Measurements from ENCODE around the gene RBM25. TPM values are rescaled to one million over a fixed set of nuclear protein-coding genes. Genes with fewer than 3 reads are reported as not detected.
"Not testable (repeated sequence)": the region's sequence is repeated elsewhere in the genome, so short reads cannot be mapped to it uniquely, and the experiment has no call there.

The RBM25 gene
- polyA plus RNA-seq: 124 TPM
- long read RNA-seq, donor 1, full-length matches to known transcripts: 7 of 30 reads
- long read RNA-seq, donor 1, partial matches to known transcripts: 23 of 30 reads
- long read RNA-seq, donor 1, other reads (novel, unspliced or antisense): 0 of 30 reads
- long read RNA-seq, donor 2, full-length matches to known transcripts: 8 of 141 reads
- long read RNA-seq, donor 2, partial matches to known transcripts: 133 of 141 reads
- long read RNA-seq, donor 2, other reads (novel, unspliced or antisense): 0 of 141 reads
- long read RNA-seq, donor 3: 0 reads
- long read RNA-seq, donor 4, partial matches to known transcripts: 0 of 1 reads
- long read RNA-seq, donor 4, other reads (novel, unspliced or antisense): 0 of 1 reads
- long read RNA-seq, donor 5, full-length matches to known transcripts: 8 of 16 reads
- long read RNA-seq, donor 5, partial matches to known transcripts: 8 of 16 reads
- long read RNA-seq, donor 5, other reads (novel, unspliced or antisense): 0 of 16 reads
- long read RNA-seq, donor 6, full-length matches to known transcripts: 10 of 51 reads
- long read RNA-seq, donor 6, partial matches to known transcripts: 41 of 51 reads
- long read RNA-seq, donor 6, other reads (novel, unspliced or antisense): 0 of 51 reads
- long read RNA-seq, donor 7, partial matches to known transcripts: 17 of 23 reads
- long read RNA-seq, donor 7, other reads (novel, unspliced or antisense): 0 of 23 reads
- long read RNA-seq, donor 8, transcript RBM25-203 (9 exons, 2,470 nt): major isoform, 12 of 106 reads
- long read RNA-seq, donor 8, partial matches to known transcripts: 90 of 106 reads
- long read RNA-seq, donor 8, other reads (novel, unspliced or antisense): 0 of 106 reads
- long read RNA-seq, donor 9, transcript RBM25-203 (9 exons, 2,470 nt): major isoform, 8 of 63 reads
- long read RNA-seq, donor 9, partial matches to known transcripts: 53 of 63 reads
- long read RNA-seq, donor 9, other reads (novel, unspliced or antisense): 0 of 63 reads
- long read RNA-seq, donor 10, full-length matches to known transcripts: 13 of 70 reads
- long read RNA-seq, donor 10, partial matches to known transcripts: 57 of 70 reads
- long read RNA-seq, donor 10, other reads (novel, unspliced or antisense): 0 of 70 reads
- long read RNA-seq, donor 11, partial matches to known transcripts: 36 of 38 reads
- long read RNA-seq, donor 11, other reads (novel, unspliced or antisense): 0 of 38 reads

- Histone ChIP-seq H3K27me3 (ENCODE audit: control insufficient read depth, insufficient read depth, low read length) (no peaks in the 10 kb centered on the region), H3K27ac (ENCODE audit: low read length) (peak within 1 kb of the TSS; percentile 94), H3K9me3 (ENCODE audit: control insufficient read depth, low read depth, low read length) (peaks cover 2% of the 10 kb centered on the region), H3K4me1 (ENCODE audit: control insufficient read depth, insufficient read depth, low read length) (peaks cover 4% of the 10 kb centered on the region), H3K36me3 (ENCODE audit: control insufficient read depth, insufficient read depth, low read length) (peaks cover 6% of the 10 kb centered on the region), H3K4me3 (ENCODE audit: low read length) (peak within 1 kb of the TSS; percentile 90)
- peak; percentile 98 to 99 for DNase-seq
- WGBS (ENCODE audit: insufficient coverage, low lambda C conversion rate): no CpG with 5 or more reads among the region's 57 CpGs
These were observed at the start of gene RBM25 for GRCh38 chr14:73058224-73058921. RBM25 (plus strand) TSS chr14:73058534; CDS start chr14:73071642, 13,108 bp downstream.

- DNase-seq; H3K9me3 ChIP-seq (ENCODE audit: control insufficient read depth, low read depth, low read length); H3K4me1 ChIP-seq (ENCODE audit: control insufficient read depth, insufficient read depth, low read length); H3K4me3 ChIP-seq (ENCODE audit: low read length); H3K27me3 ChIP-seq (ENCODE audit: control insufficient read depth, insufficient read depth, low read length); H3K27ac ChIP-seq (ENCODE audit: low read length): not testable (repeated sequence)
- H3K36me3 ChIP-seq (ENCODE audit: control insufficient read depth, insufficient read depth, low read length): peaks cover 11% of the 10 kb centered on the region
- 100% methylated on average over 1 of the region's 7 CpGs for WGBS (ENCODE audit: insufficient coverage, low lambda C conversion rate)
These were observed 47.1 kb upstream of the RBM25 start for GRCh38 chr14:73011189-73011588.

GRCh38 chr14:73014105-73014504 is 44.2 kb upstream of the RBM25 start:
- no CpG with 5 or more reads among the region's 2 CpGs for WGBS (ENCODE audit: insufficient coverage, low lambda C conversion rate)
- Histone ChIP-seq H3K36me3 (ENCODE audit: control insufficient read depth, insufficient read depth, low read length) (peaks cover 16% of the 10 kb centered on the region), H3K4me1 (ENCODE audit: control insufficient read depth, insufficient read depth, low read length) (no peaks in the 10 kb centered on the region), H3K27ac (ENCODE audit: low read length) (no peak overlapping the region), H3K4me3 (ENCODE audit: low read length) (no peak overlapping the region), H3K27me3 (ENCODE audit: control insufficient read depth, insufficient read depth, low read length) (no peaks in the 10 kb centered on the region), H3K9me3 (ENCODE audit: control insufficient read depth, low read depth, low read length) (no peaks in the 10 kb centered on the region)
- DNase-seq: no peak

GRCh38 chr14:73015552-73015951 is 42.8 kb upstream of the RBM25 start:
- H3K27me3 ChIP-seq (ENCODE audit: control insufficient read depth, insufficient read depth, low read length); DNase-seq; H3K27ac ChIP-seq (ENCODE audit: low read length); H3K9me3 ChIP-seq (ENCODE audit: control insufficient read depth, low read depth, low read length); H3K4me1 ChIP-seq (ENCODE audit: control insufficient read depth, insufficient read depth, low read length); H3K4me3 ChIP-seq (ENCODE audit: low read length): not testable (repeated sequence)
- peaks cover 16% of the 10 kb centered on the region for H3K36me3 ChIP-seq (ENCODE audit: control insufficient read depth, insufficient read depth, low read length)
- WGBS (ENCODE audit: insufficient coverage, low lambda C conversion rate): 100% methylated on average over 2 of the region's 14 CpGs

GRCh38 chr14:73016011-73016410 is 42.3 kb upstream of the RBM25 start:
- DNase-seq; H3K9me3 ChIP-seq (ENCODE audit: control insufficient read depth, low read depth, low read length); H3K27me3 ChIP-seq (ENCODE audit: control insufficient read depth, insufficient read depth, low read length); H3K27ac ChIP-seq (ENCODE audit: low read length); H3K4me3 ChIP-seq (ENCODE audit: low read length); H3K4me1 ChIP-seq (ENCODE audit: control insufficient read depth, insufficient read depth, low read length): not testable (repeated sequence)
- H3K36me3 ChIP-seq (ENCODE audit: control insufficient read depth, insufficient read depth, low read length): peaks cover 18% of the 10 kb centered on the region
- no CpG with 5 or more reads among the region's 10 CpGs for WGBS (ENCODE audit: insufficient coverage, low lambda C conversion rate)

GRCh38 chr14:73022051-73022450 is 36.3 kb upstream of the RBM25 start:
- no peak for DNase-seq
- WGBS (ENCODE audit: insufficient coverage, low lambda C conversion rate): 100% methylated on average over 1 of the region's 4 CpGs
- peaks cover 37% of the 10 kb centered on the region for H3K36me3 ChIP-seq (ENCODE audit: control insufficient read depth, insufficient read depth, low read length)
- no peaks in the 10 kb centered on the region for H3K9me3 ChIP-seq (ENCODE audit: control insufficient read depth, low read depth, low read length)
- H3K4me1 ChIP-seq (ENCODE audit: control insufficient read depth, insufficient read depth, low read length): peaks cover 2% of the 10 kb centered on the region
- H3K4me3 ChIP-seq (ENCODE audit: low read length): no peak overlapping the region
- H3K27ac ChIP-seq (ENCODE audit: low read length): no peak overlapping the region
- H3K27me3 ChIP-seq (ENCODE audit: control insufficient read depth, insufficient read depth, low read length): no peaks in the 10 kb centered on the region

- Histone ChIP-seq H3K4me3 (ENCODE audit: low read length) (no peak overlapping the region), H3K27me3 (ENCODE audit: control insufficient read depth, insufficient read depth, low read length) (no peaks in the 10 kb centered on the region), H3K36me3 (ENCODE audit: control insufficient read depth, insufficient read depth, low read length) (peaks cover 27% of the 10 kb centered on the region)
These were observed 32.8 kb upstream of the RBM25 start for GRCh38 chr14:73025544-73025943.

GRCh38 chr14:73026243-73026844 is 32.0 kb upstream of the RBM25 start:
- DNase-seq: peak in 1 of 2 donors; percentile 3
- Histone ChIP-seq H3K27ac (ENCODE audit: low read length) (peak overlapping the region; percentile 39), H3K4me3 (ENCODE audit: low read length) (peak overlapping the region; percentile 55), H3K9me3 (ENCODE audit: control insufficient read depth, low read depth, low read length) (no peaks in the 10 kb centered on the region), H3K4me1 (ENCODE audit: control insufficient read depth, insufficient read depth, low read length) (peaks cover 2% of the 10 kb centered on the region), H3K27me3 (ENCODE audit: control insufficient read depth, insufficient read depth, low read length) (no peaks in the 10 kb centered on the region), H3K36me3 (ENCODE audit: control insufficient read depth, insufficient read depth, low read length) (peaks cover 24% of the 10 kb centered on the region)
- WGBS (ENCODE audit: insufficient coverage, low lambda C conversion rate): 40% methylated on average over 1 of the region's 21 CpGs

More at GRCh38 chr14:73025544-73025943, 32.8 kb upstream of the RBM25 start:
- no peak for DNase-seq
- H3K9me3 ChIP-seq (ENCODE audit: control insufficient read depth, low read depth, low read length): no peaks in the 10 kb centered on the region
- H3K27ac ChIP-seq (ENCODE audit: low read length): no peak overlapping the region
- peaks cover 2% of the 10 kb centered on the region for H3K4me1 ChIP-seq (ENCODE audit: control insufficient read depth, insufficient read depth, low read length)
- 80% methylated on average over 1 of the region's 3 CpGs for WGBS (ENCODE audit: insufficient coverage, low lambda C conversion rate)

- H3K4me3 ChIP-seq (ENCODE audit: low read length): peak within 1 kb of the TSS; percentile 55
- H3K9me3 ChIP-seq (ENCODE audit: control insufficient read depth, low read depth, low read length): no peaks in the 10 kb centered on the region
- WGBS (ENCODE audit: insufficient coverage, low lambda C conversion rate): no CpG with 5 or more reads among the region's 42 CpGs
- peak within 1 kb of the TSS; percentile 72 for H3K27ac ChIP-seq (ENCODE audit: low read length)
- peaks cover 22% of the 10 kb centered on the region for H3K36me3 ChIP-seq (ENCODE audit: control insufficient read depth, insufficient read depth, low read length)
- peak; percentile 98 to 99 for DNase-seq
- no peaks in the 10 kb centered on the region for H3K27me3 ChIP-seq (ENCODE audit: control insufficient read depth, insufficient read depth, low read length)
- peaks cover 2% of the 10 kb centered on the region for H3K4me1 ChIP-seq (ENCODE audit: control insufficient read depth, insufficient read depth, low read length)
These were observed 31.3 kb upstream of the RBM25 start, which contains the start of gene ZFYVE1 for GRCh38 chr14:73026845-73027542. ZFYVE1 (minus strand) TSS chr14:73027106; CDS start chr14:73024508, 2,598 bp downstream.

All from large intestine (tissue), 12 donors.